Bronchial smooth muscle cell (primary cell): Measurements from ENCODE around the gene ARHGEF7. TPM values are rescaled to one million over a fixed set of nuclear protein-coding genes. Genes with fewer than 3 reads are reported as not detected.

ENCODE experiments used
- total RNA-seq: library from RNA; depleted of rRNA; stranded (reverse); fragments of >200 nt; gene quantifications from 2 replicates; pipeline ENCODE4 v1.2.1, GENCODE V29; 2014

The ARHGEF7 gene
- total RNA-seq: 24.1 and 24.5 TPM in 2 replicates

DNA sequence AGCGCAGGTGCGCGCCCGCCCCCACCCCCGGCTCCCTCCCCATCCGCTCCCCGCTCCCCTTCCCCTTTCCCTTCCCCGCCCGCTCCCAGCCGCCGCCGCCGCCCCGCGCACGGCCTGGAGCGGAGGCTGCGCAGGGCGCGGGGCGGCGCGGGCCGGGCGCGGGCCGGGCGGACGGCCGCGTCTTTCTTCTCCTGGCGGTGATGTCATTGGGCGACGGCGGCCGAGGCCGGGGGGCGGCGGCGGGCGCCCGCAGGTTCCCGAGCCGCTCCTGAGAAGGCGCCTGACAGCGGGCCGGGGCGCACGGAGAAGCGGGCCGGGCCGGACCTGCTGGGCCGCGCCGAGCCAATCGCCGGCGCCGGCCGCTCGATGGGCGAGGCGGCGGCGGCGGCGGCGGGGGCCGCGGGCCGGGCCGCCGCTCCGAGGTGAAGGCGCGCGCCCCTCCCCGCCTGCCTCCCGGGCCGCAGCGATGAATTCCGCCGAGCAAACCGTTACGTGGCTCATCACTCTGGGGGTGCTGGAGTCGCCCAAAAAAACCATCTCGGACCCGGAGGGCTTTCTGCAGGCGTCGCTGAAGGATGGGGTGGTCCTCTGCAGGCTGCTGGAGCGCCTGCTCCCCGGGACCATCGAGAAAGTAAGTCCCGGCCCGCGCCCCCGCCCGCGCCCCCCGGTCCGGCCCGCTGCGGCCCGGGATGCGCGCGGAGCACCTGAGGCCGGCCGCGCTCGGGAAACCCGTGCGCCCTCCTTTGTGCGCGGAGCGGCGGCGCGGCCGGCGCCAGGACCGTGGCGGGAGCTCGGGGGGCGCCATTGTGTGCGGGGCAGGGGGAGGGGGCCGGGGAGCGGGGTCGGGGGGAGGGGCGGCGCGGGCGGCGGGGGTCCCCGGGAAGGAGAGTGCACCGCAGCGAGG is at the start of gene ARHGEF7:
Gene ARHGEF7, plus strand, starts transcription at position 250 of the 904 bp plus-strand sequence. Its CDS starts 217 bp downstream, at position 467.

GRCh38 chr13:111319998-111320911 is 205.1 kb downstream of the ARHGEF7 start, which contains the start of gene TEX29:
Gene TEX29, plus strand, starts transcription at chr13:111320642. Its CDS starts 249 bp downstream, at chr13:111320891.

Other genes starting within 250 kb of the ARHGEF7 start
- 99.1 and 180 TPM in 2 replicates for gene ANKRD10, start 200.2 kb upstream of the ARHGEF7 start, total RNA-seq
- 0.17 and 0.32 TPM in 2 replicates for gene TEX29, start 205.3 kb downstream of the ARHGEF7 start, total RNA-seq